Thoracic aorta (tissue), 2 donors: Measurements from ENCODE around the gene CACNG6. TPM values are rescaled to one million over a fixed set of nuclear protein-coding genes. Genes with fewer than 3 reads are reported as not detected.

Experiments
- ATAC-seq: fragments of 150-250 bp; one replicate; pipeline ENCODE4 v1.8.0; 2017; ENCODE audit warnings: low read depth; ENCODE audit not compliant: insufficient number of reproducible peaks, low FRiP score
- DNase-seq: peaks from one replicate; pipeline ENCODE4 v3.0.0-alpha.2; 2020; ENCODE audit warnings: low spot score
- H3K27ac ChIP-seq, 2 donors: fragments of 200-600 bp; sonication (generic); 1 replicate in 1 of 2; 2 replicates in 1 of 2; pipeline ENCODE4 v1.5.1; 2016; ENCODE audit warnings: mild to moderate bottlenecking in 2 of 2, moderate library complexity in 2 of 2
- H3K27me3 ChIP-seq: fragments of 200-600 bp; sonication (generic); replicated peaks from 2 replicates; pipeline ENCODE4 v1.6.0; 2016; ENCODE audit warnings: mild to moderate bottlenecking; ENCODE audit not compliant: insufficient read depth
- H3K36me3 ChIP-seq: fragments of 200-600 bp; sonication (generic); one replicate; pipeline ENCODE4 v1.5.1; 2016
- H3K4me1 ChIP-seq, 2 donors: fragments of 200-600 bp; sonication (generic); 1 replicate in 1 of 2; 2 replicates in 1 of 2; pipeline versions ENCODE4 v1.5.1 to v1.6.0; 2016; ENCODE audit warnings: low read depth in 2 of 2, mild to moderate bottlenecking in 1 of 2; ENCODE audit not compliant: control insufficient read depth in 1 of 2
- H3K4me3 ChIP-seq: fragments of 200-600 bp; sonication (generic); 2 replicates; pipeline ENCODE4 v1.5.1; 2016; ENCODE audit warnings: mild to moderate bottlenecking
- H3K9me3 ChIP-seq: fragments of 200-600 bp; sonication (generic); 2 replicates; pipeline ENCODE4 v1.5.1; 2016
- total RNA-seq, 2 donors: library from RNA; depleted of rRNA; stranded (reverse); fragments of >200 nt; gene quantifications; one replicate each; pipeline versions ENCODE4 v1.1.0 to v1.2.3, GENCODE V29; 2016
- TF ChIP-seq, protein P1 (sequence below): fragments of 200-600 bp; sonication (generic); IDR thresholded peaks from one replicate; pipeline ENCODE4 v1.5.1; 2019; ENCODE audit warnings: antibody characterized with exemption

CACNG6 gene
- total RNA-seq, 2 donors from 2014 or later = not detected

DNA sequence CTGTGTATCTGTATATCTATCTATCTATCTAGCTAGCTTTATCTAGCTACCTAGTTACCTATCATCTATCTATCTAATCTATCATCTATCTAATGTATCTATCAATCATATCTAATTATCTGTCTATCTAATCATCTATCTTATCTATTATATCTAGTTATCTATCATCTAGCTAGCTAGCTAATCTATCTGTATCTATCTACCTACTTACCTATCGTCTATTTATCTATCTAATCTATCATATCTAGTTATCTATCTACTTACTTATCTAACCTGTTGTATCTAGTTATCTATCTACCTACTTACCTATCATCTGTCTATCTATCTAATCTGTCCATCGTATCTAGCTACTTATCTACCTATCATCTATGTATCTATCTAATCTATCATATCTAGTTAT, 54.3 kb downstream of the CACNG6 start:
- TF ChIP-seq, protein P1, sequence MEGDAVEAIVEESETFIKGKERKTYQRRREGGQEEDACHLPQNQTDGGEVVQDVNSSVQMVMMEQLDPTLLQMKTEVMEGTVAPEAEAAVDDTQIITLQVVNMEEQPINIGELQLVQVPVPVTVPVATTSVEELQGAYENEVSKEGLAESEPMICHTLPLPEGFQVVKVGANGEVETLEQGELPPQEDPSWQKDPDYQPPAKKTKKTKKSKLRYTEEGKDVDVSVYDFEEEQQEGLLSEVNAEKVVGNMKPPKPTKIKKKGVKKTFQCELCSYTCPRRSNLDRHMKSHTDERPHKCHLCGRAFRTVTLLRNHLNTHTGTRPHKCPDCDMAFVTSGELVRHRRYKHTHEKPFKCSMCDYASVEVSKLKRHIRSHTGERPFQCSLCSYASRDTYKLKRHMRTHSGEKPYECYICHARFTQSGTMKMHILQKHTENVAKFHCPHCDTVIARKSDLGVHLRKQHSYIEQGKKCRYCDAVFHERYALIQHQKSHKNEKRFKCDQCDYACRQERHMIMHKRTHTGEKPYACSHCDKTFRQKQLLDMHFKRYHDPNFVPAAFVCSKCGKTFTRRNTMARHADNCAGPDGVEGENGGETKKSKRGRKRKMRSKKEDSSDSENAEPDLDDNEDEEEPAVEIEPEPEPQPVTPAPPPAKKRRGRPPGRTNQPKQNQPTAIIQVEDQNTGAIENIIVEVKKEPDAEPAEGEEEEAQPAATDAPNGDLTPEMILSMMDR = no peak
- no peaks in the 10 kb centered on the region for H3K4me1 ChIP-seq
- H3K27ac ChIP-seq = no peak overlapping the region
- H3K4me3 ChIP-seq = no peak overlapping the region
- DNase-seq = no peak
- no peaks in the 10 kb centered on the region for H3K36me3 ChIP-seq
- no peaks in the 10 kb centered on the region for H3K27me3 ChIP-seq
- no peaks in the 10 kb centered on the region for H3K9me3 ChIP-seq
- ATAC-seq = no peak

GRCh38 chr19:54047616-54048015, 56.2 kb downstream of the CACNG6 start:
- no peaks in the 10 kb centered on the region for H3K27me3 ChIP-seq
- ATAC-seq = no peak
- TF ChIP-seq, protein P1 = no peak

More at GRCh38 chr19:54047616-54048015, 56.2 kb downstream of the CACNG6 start:
- no peak for DNase-seq
- no peak overlapping the region for H3K4me3 ChIP-seq
- H3K27ac ChIP-seq = no peak overlapping the region
- H3K36me3 ChIP-seq = no peaks in the 10 kb centered on the region
- H3K4me1 ChIP-seq = no peaks in the 10 kb centered on the region
- no peaks in the 10 kb centered on the region for H3K9me3 ChIP-seq

Other genes with a start within 250 kb of the CACNG6 start
- 1 to 10 TPM; 1.4 to 3.1 TPM for gene NLRP12, start 167.3 kb upstream of the CACNG6 start, total RNA-seq
- gene MYADM, start 123.8 kb upstream of the CACNG6 start, total RNA-seq = 100 to 1,000 TPM; 151 to 300 TPM
- not detected for gene PRKCG, start 109.4 kb upstream of the CACNG6 start, total RNA-seq
- gene CACNG7, start 82.4 kb upstream of the CACNG6 start, total RNA-seq = not detected
- not detected for gene CACNG8, start 28.7 kb upstream of the CACNG6 start, total RNA-seq
- gene VSTM1, start 72.3 kb downstream of the CACNG6 start, total RNA-seq = not detected
- gene TARM1, start 89.7 kb downstream of the CACNG6 start, total RNA-seq = not detected
- 1 to 10 TPM; 4.6 to 8.0 TPM for gene OSCAR, start 109.2 kb downstream of the CACNG6 start, total RNA-seq
- 10 to 100 TPM; 13.0 to 16.6 TPM for gene NDUFA3, start 111.2 kb downstream of the CACNG6 start, total RNA-seq
- 1 to 10 TPM; 8.7 to 8.8 TPM for gene TFPT, start 124.0 kb downstream of the CACNG6 start, total RNA-seq
- 10 to 100 TPM; 48.2 to 54.3 TPM for gene PRPF31, start 124.1 kb downstream of the CACNG6 start, total RNA-seq
- gene CNOT3, start 146.1 kb downstream of the CACNG6 start, total RNA-seq = 10 to 100 TPM; 20.8 to 28.1 TPM
- 1 to 10 TPM; 7.6 to 8.0 TPM for gene LENG1, start 168.1 kb downstream of the CACNG6 start, total RNA-seq
- 1 to 10 TPM in 1 of 2 donors, under 1 TPM in 1; 0.41 to 7.8 TPM for gene TMC4, start 181.5 kb downstream of the CACNG6 start, total RNA-seq
- 10 to 100 TPM; 46.0 to 61.1 TPM for gene MBOAT7, start 197.9 kb downstream of the CACNG6 start, total RNA-seq
- gene TSEN34, start 199.7 kb downstream of the CACNG6 start, total RNA-seq = 10 to 100 TPM; 38.5 to 60.7 TPM
- gene RPS9, start 209.2 kb downstream of the CACNG6 start, total RNA-seq = 1,000 to 10,000 TPM; 1,017 to 1,395 TPM
- 10 to 100 TPM; 21.9 to 71.5 TPM for gene LILRB3, start 231.4 kb downstream of the CACNG6 start, total RNA-seq